ENCODE measurements around the gene ANKRD7.

ANKRD7 gene

DNA sequence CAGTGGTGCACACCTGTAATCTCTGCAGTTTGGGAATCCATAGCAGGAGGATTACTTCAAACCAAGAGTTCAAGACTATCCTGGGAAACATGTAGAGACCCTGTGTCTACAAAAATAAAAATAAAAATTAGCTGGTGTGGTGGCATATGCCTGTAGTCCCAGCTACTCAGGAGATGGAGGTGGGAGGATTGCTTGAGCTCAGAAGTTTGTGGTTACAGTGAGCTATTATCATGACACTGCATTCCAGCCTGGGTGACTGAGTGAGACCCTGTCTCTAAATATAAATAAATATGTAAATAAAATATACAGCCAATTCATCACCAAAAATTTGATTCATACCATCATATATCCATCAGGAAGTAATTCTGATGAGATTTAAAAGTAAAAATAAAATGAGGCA lies 60.9 kb downstream of the ANKRD7 start:
- Histone ChIP-seq H3K27ac (ENCODE audit: extremely low read depth, low read depth, low read length) (no peak overlapping the region), H3K4me3 (ENCODE audit: low read depth, low read length) (no peak overlapping the region), H3K36me3 (ENCODE audit: control insufficient read depth in 2 of 2, insufficient read depth in 1 of 2, low read length in 2 of 2) (no peaks in the 10 kb centered on the region), H3K4me1 (ENCODE audit: control insufficient read depth, insufficient read depth, low read length) (no peaks in the 10 kb centered on the region), H3K9me3 (ENCODE audit: control insufficient read depth, insufficient read depth, low read depth, low read length) (no peaks in the 10 kb centered on the region)
- ChIA-PET CTCF (no interaction called here), POLR2A (no interaction called here)
- TF ChIP-seq ZNF426 (tag by site-specific recombination; IDR thresholded peaks at IDR 0.05) (no peak), ZNF175 (tag by site-specific recombination; IDR thresholded peaks at IDR 0.05) (no peak), OVOL3 (tag by site-specific recombination; IDR thresholded peaks at IDR 0.05) (no peak), ZNF529 (tag by site-specific recombination; IDR thresholded peaks at IDR 0.05; ENCODE audit: insufficient replicate concordance) (no peak), PRDM2 (tag by site-specific recombination; IDR thresholded peaks at IDR 0.05; ENCODE audit: borderline replicate concordance) (no peak), ZBTB17 (tag by site-specific recombination; IDR thresholded peaks at IDR 0.05) (no peak), SCRT1 (tag by site-specific recombination; IDR thresholded peaks at IDR 0.05; ENCODE audit: borderline replicate concordance) (no peak), ZNF302 (tag by site-specific recombination; IDR thresholded peaks at IDR 0.05; ENCODE audit: low read depth) (no peak), ZFHX2 (tag by site-specific recombination; conservative IDR thresholded peaks at IDR 0.05) (no peak), ZEB2 (tag by site-specific recombination; IDR thresholded peaks at IDR 0.05) (no peak), ZNF837 (tag by site-specific recombination; IDR thresholded peaks at IDR 0.05) (no peak), ZNF157 (tag by site-specific recombination; IDR thresholded peaks at IDR 0.05) (no peak)
- TF ChIP-seq, protein P1, sequence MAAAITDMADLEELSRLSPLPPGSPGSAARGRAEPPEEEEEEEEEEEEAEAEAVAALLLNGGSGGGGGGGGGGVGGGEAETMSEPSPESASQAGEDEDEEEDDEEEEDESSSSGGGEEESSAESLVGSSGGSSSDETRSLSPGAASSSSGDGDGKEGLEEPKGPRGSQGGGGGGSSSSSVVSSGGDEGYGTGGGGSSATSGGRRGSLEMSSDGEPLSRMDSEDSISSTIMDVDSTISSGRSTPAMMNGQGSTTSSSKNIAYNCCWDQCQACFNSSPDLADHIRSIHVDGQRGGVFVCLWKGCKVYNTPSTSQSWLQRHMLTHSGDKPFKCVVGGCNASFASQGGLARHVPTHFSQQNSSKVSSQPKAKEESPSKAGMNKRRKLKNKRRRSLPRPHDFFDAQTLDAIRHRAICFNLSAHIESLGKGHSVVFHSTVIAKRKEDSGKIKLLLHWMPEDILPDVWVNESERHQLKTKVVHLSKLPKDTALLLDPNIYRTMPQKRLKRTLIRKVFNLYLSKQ (tag by site-specific recombination; IDR thresholded peaks at IDR 0.05; ENCODE audit: borderline replicate concordance), result no peak
- TF ChIP-seq, protein P2, sequence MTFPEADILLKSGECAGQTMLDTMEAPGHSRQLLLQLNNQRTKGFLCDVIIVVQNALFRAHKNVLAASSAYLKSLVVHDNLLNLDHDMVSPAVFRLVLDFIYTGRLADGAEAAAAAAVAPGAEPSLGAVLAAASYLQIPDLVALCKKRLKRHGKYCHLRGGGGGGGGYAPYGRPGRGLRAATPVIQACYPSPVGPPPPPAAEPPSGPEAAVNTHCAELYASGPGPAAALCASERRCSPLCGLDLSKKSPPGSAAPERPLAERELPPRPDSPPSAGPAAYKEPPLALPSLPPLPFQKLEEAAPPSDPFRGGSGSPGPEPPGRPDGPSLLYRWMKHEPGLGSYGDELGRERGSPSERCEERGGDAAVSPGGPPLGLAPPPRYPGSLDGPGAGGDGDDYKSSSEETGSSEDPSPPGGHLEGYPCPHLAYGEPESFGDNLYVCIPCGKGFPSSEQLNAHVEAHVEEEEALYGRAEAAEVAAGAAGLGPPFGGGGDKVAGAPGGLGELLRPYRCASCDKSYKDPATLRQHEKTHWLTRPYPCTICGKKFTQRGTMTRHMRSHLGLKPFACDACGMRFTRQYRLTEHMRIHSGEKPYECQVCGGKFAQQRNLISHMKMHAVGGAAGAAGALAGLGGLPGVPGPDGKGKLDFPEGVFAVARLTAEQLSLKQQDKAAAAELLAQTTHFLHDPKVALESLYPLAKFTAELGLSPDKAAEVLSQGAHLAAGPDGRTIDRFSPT (tag by site-specific recombination; IDR thresholded peaks at IDR 0.05), result no peak
- TF ChIP-seq, protein P3, sequence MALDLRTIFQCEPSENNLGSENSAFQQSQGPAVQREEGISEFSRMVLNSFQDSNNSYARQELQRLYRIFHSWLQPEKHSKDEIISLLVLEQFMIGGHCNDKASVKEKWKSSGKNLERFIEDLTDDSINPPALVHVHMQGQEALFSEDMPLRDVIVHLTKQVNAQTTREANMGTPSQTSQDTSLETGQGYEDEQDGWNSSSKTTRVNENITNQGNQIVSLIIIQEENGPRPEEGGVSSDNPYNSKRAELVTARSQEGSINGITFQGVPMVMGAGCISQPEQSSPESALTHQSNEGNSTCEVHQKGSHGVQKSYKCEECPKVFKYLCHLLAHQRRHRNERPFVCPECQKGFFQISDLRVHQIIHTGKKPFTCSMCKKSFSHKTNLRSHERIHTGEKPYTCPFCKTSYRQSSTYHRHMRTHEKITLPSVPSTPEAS (tag by site-specific recombination; IDR thresholded peaks at IDR 0.05), result no peak
- TF ChIP-seq, protein P4, sequence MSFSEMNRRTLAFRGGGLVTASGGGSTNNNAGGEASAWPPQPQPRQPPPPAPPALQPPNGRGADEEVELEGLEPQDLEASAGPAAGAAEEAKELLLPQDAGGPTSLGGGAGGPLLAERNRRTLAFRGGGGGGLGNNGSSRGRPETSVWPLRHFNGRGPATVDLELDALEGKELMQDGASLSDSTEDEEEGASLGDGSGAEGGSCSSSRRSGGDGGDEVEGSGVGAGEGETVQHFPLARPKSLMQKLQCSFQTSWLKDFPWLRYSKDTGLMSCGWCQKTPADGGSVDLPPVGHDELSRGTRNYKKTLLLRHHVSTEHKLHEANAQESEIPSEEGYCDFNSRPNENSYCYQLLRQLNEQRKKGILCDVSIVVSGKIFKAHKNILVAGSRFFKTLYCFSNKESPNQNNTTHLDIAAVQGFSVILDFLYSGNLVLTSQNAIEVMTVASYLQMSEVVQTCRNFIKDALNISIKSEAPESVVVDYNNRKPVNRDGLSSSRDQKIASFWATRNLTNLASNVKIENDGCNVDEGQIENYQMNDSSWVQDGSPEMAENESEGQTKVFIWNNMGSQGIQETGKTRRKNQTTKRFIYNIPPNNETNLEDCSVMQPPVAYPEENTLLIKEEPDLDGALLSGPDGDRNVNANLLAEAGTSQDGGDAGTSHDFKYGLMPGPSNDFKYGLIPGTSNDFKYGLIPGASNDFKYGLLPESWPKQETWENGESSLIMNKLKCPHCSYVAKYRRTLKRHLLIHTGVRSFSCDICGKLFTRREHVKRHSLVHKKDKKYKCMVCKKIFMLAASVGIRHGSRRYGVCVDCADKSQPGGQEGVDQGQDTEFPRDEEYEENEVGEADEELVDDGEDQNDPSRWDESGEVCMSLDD (tag by site-specific recombination; IDR thresholded peaks at IDR 0.05), result no peak
